ENCODE measurements around the gene IL22RA2.
A peak's percentile ranks its signal among the peaks of the same experiment; 100 is the strongest.

Gene IL22RA2, protein sequence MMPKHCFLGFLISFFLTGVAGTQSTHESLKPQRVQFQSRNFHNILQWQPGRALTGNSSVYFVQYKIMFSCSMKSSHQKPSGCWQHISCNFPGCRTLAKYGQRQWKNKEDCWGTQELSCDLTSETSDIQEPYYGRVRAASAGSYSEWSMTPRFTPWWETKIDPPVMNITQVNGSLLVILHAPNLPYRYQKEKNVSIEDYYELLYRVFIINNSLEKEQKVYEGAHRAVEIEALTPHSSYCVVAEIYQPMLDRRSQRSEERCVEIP

DNA sequence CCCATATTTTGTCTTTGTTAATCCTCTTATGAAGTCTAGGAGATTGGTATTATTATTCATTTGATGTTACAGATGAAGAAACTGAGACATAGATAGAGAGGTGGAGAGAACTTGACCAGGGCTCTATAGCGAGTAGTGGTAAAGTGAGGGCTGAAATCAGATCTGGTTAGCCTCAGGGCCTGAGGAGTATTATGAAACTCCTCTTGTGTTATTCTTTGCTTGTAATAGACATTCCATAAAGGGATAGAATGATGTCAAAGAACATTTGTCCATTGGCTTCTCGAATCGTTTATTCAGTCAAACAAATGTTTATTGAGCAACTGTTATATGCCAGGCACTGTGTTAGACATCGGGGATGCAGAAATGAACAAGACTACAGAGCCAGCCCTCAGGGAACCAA is at the start of gene IL22RA2:
Gene IL22RA2 (minus strand): TSS at position 144 of the 400 bp plus-strand sequence. CDS start 11,895 bp downstream, outside the sequence.
- Mint-ChIP-seq H3K4me3 (no peak within 1 kb of the TSS), H3K27me3 (ENCODE audit: low read depth, poor library complexity) (peaks cover 11% of the 10 kb centered on the region), H3K4me1 (peaks cover 5% of the 10 kb centered on the region), H3K27ac (no peak within 1 kb of the TSS), H3K36me3 (ENCODE audit: low read depth) (no peaks in the 10 kb centered on the region), H3K9me3 (peaks cover 5% of the 10 kb centered on the region)
- TF ChIP-seq, protein P1, sequence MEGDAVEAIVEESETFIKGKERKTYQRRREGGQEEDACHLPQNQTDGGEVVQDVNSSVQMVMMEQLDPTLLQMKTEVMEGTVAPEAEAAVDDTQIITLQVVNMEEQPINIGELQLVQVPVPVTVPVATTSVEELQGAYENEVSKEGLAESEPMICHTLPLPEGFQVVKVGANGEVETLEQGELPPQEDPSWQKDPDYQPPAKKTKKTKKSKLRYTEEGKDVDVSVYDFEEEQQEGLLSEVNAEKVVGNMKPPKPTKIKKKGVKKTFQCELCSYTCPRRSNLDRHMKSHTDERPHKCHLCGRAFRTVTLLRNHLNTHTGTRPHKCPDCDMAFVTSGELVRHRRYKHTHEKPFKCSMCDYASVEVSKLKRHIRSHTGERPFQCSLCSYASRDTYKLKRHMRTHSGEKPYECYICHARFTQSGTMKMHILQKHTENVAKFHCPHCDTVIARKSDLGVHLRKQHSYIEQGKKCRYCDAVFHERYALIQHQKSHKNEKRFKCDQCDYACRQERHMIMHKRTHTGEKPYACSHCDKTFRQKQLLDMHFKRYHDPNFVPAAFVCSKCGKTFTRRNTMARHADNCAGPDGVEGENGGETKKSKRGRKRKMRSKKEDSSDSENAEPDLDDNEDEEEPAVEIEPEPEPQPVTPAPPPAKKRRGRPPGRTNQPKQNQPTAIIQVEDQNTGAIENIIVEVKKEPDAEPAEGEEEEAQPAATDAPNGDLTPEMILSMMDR (IDR thresholded peaks at IDR 0.05), result no peak
- DNase-seq, result no peak

DNA sequence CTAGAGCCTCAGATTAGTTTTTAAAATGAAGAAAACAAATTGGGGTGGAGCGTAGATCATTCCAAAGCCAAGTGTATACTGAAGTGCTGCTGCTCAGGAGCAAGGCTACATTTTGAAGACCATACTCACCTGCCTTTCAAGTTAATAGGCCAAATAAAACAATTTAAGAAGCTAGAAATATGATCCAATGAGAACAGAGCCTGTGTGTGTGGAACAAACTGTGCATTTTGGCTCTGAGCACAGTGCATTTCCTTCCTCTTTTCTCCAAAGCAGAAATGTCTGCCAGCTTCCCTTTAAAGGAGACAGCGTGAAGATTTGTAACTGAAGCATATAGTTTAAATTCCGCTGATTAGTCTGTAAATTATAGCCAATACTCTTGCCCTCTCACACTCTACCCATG is 48.9 kb upstream of the IL22RA2 start:
- Mint-ChIP-seq H3K27ac (no peak overlapping the region), H3K9me3 (no peaks in the 10 kb centered on the region), H3K4me1 (peaks cover 24% of the 10 kb centered on the region), H3K36me3 (ENCODE audit: low read depth) (no peaks in the 10 kb centered on the region), H3K27me3 (ENCODE audit: low read depth, poor library complexity) (peaks cover 4% of the 10 kb centered on the region), H3K4me3 (no peak overlapping the region)
- TF ChIP-seq, protein P1 (IDR thresholded peaks at IDR 0.05), result no peak
- DNase-seq, result no peak

DNA sequence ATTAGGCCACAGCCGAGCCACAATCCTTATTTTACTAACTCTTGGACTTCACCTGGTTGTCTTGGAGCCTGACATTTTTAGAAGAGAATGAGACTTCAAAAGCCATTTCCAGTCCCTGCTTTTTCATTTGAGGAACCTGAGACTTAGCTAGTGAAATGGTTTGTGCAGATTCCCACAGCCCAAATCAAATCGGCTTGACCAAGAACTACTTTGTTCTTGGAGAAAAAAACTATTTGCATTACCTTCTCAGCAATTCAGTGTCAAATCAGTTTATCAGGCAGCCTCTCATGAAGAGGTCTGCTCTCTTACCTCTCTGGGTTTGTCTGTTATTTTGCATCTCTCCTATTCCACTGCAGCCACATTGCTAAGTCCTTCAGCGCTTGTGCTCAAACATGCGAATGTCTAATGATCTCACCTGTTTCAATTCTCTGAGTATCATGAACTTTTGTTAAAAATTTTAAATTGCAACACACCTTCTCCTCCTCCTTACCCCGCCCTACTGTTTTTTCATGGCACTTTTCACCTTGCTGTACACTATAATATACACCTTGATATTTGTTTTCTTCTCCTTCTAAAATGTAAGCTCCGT is 46.3 kb upstream of the IL22RA2 start:
- Mint-ChIP-seq H3K36me3 (ENCODE audit: low read depth) (no peaks in the 10 kb centered on the region), H3K27ac (no peak overlapping the region), H3K9me3 (no peaks in the 10 kb centered on the region), H3K4me3 (peak overlapping the region; percentile 98), H3K27me3 (ENCODE audit: low read depth, poor library complexity) (peaks cover 4% of the 10 kb centered on the region), H3K4me1 (peaks cover 35% of the 10 kb centered on the region)
- DNase-seq, result no peak
- TF ChIP-seq, protein P1 (IDR thresholded peaks at IDR 0.05), result no peak

DNA sequence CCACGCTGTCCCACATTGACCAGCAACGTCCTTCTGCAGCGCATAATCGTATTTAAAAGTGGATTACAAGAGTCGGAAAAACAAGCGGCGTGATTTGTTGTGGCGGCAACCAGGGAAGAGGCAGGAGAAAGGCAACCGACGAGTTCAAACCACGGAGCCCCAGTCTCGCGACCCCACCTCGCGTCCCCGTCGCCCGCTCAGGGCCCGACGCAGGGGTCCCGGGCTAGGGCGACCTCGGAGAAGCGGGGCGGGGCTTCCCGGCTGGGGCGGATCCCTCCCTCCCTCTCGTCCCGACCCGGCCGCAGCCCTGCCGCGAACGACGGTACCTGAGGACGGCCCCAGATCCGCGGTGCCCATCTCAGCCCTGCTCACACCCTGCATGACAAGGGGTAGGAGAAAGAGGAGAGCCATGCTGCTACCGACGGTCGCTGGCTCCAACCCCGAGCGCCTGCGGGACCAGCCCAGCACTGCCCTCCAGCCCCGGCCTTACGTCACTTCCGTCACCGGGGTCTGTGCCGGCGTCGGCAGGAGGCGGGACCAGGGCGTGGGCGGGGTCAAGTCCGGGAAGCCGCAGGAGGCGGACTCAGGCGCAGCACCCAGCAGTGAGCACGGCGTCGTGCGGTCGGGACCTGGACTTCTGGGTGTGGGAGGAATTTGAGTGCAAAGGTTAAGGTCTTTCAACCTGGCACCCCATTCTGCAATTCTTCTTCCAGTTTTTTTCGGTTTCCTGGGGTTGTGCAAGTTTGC is 45.6 kb upstream of the IL22RA2 start, which contains the start of gene IFNGR1:
Gene IFNGR1 (minus strand): TSS at position 469 of the 747 bp plus-strand sequence. CDS start 58 bp downstream, at position 411.
- H3K27ac Mint-ChIP-seq, result peak within 1 kb of the TSS; percentile 96
- peaks cover 5% of the 10 kb centered on the region for H3K9me3 Mint-ChIP-seq
- H3K27me3 Mint-ChIP-seq (ENCODE audit: low read depth, poor library complexity), result peaks cover 4% of the 10 kb centered on the region
- DNase-seq, result peak; percentile 98
- peaks cover 35% of the 10 kb centered on the region for H3K4me1 Mint-ChIP-seq
- peak within 1 kb of the TSS; percentile 98 for H3K4me3 Mint-ChIP-seq
- TF ChIP-seq, protein P1 (IDR thresholded peaks at IDR 0.05), result no peak
- peaks cover 7% of the 10 kb centered on the region for H3K36me3 Mint-ChIP-seq (ENCODE audit: low read depth)

DNA sequence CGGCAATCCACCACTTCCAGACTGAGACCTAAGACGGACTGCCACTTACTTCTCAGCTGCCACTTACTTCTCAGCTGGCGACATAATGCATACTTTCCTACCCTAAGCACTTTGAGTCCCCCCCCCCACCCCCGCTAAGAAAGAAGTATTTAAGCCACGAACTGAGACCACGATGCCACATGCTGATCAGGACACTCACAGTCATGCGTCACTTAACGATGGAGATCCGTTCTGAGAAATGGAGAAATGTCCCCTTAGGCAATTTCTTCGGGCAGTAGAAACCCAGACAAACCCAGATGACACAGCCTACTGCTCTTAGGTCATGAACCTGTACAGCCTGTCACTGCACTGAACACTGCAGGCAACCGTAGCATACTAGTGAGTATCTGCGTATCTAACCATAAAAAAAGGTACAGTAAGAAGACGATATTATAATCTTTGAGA is 45.1 kb upstream of the IL22RA2 start:
- TF ChIP-seq, protein P1 (IDR thresholded peaks at IDR 0.05), result no peak
- peaks cover 7% of the 10 kb centered on the region for H3K9me3 Mint-ChIP-seq
- peaks cover 4% of the 10 kb centered on the region for H3K27me3 Mint-ChIP-seq (ENCODE audit: low read depth, poor library complexity)
- peak; percentile 9 for DNase-seq
- H3K36me3 Mint-ChIP-seq (ENCODE audit: low read depth), result peaks cover 13% of the 10 kb centered on the region
- peak overlapping the region; percentile 98 for H3K4me3 Mint-ChIP-seq
- peak overlapping the region; percentile 96 for H3K27ac Mint-ChIP-seq
- peaks cover 35% of the 10 kb centered on the region for H3K4me1 Mint-ChIP-seq

Measured in nephron progenitor cell (in vitro differentiated cells).